Vagina (tissue), 2 donors: ENCODE measurements around the gene ADORA1. TPM values are rescaled to one million over a fixed set of nuclear protein-coding genes. Genes with fewer than 3 reads are reported as not detected.

Experiments used
- DNase-seq, 2 donors: peaks; one replicate each; pipeline ENCODE4 v3.0.0-alpha.2; 2017; ENCODE audit errors: extremely low spot score in 2 of 2
- H3K27ac ChIP-seq: fragments of 200-600 bp; sonication (generic); one replicate; pipeline ENCODE4 v1.5.1; 2019
- H3K27me3 ChIP-seq: fragments of 200-600 bp; sonication (generic); one replicate; pipeline ENCODE4 v1.5.1; 2019
- H3K36me3 ChIP-seq, 2 donors: fragments of 200-600 bp; sonication (generic); one replicate each; pipeline ENCODE4 v1.5.1; 2017 to 2019
- H3K4me1 ChIP-seq: fragments of 200-600 bp; sonication (generic); one replicate; pipeline ENCODE4 v1.5.1; 2019
- H3K4me3 ChIP-seq, 2 donors: fragments of 200-600 bp; sonication (generic); 1 replicate in 1 of 2; 2 replicates in 1 of 2; pipeline ENCODE4 v1.5.1; 2016 to 2019
- H3K9me3 ChIP-seq: fragments of 200-600 bp; sonication (generic); one replicate; pipeline ENCODE4 v1.5.1; 2019
- POLR2A ChIP-seq, 2 donors: fragments of 450-650 bp; IDR thresholded peaks; one replicate each; pipeline ENCODE4 v1.6.1; 2017; ENCODE audit warnings: antibody characterized with exemption in 2 of 2, mild to moderate bottlenecking in 2 of 2, moderate library complexity in 2 of 2
- POLR2AphosphoS5 ChIP-seq, 2 donors: sonication (generic); formaldehyde crosslinking; IDR thresholded peaks; one replicate each; pipeline ENCODE4 v1.9.0; 2017; ENCODE audit warnings: antibody characterized with exemption in 2 of 2, mild to moderate bottlenecking in 2 of 2, low read depth in 1 of 2; ENCODE audit not compliant: insufficient read depth in 1 of 2
- intact Hi-C: fragments of 100-400 bp; cut with DNase I; formaldehyde crosslinking; loops from one replicate; pipeline ENCODE4 v1.15.1; 2023
- total RNA-seq: library from RNA; depleted of rRNA; stranded (reverse); fragments of >200 nt; gene quantifications from one replicate; pipeline ENCODE4 v1.2.3, GENCODE V29; 2016
- TF ChIP-seq, protein P1 (sequence below), 3 experiments: fragments of 450-650 bp in 2 of 3; fragments of 200-600 bp in 1 of 3; sonication (generic) in 1 of 3; IDR thresholded peaks; one replicate each; pipeline ENCODE4 v1.5.1; 2017 to 2019; ENCODE audit warnings: antibody characterized with exemption in 3 of 3, mild to moderate bottlenecking in 2 of 3, moderate library complexity in 2 of 3

The ADORA1 gene
- total RNA-seq, 1 donor from 2014 or later: 5.2 TPM

DNA sequence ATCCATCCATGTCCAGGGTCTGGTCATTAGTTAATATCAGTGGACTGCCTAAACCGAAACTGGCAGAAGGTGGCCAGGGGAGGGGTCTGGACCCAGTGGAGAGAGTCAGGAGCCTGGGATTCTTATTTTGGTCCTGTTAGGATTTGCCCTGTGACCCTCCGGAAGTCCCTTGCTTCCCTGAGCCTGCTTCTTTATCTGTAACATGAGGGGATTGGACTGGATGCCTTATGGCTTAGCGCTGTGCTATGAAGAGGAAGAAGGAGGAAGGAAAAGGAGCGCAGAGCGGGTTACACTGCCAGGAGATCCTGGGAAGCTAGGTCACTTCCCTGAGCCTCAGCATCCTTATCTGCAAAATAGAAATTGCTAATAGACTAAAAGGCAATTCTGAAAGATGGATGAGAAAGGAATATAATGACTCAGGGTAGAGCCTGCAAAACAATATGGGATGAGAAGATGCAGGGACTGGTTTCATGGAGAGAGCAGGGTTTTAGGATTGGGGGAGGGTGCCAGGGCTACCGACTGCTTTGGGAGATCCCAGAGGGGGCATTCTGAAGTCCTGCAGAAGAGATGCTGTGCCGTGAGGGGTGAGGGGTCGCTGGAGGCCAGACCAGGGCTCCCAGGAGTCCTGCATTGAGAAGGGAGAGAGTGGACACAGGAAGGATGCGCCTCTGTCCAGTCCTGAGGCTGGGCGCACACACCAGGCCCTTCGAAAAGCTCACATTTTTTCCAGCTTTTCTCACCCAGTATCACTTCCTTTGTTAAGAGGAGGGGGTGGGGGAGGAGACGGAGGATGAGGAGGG, 460 bp upstream of the ADORA1 start:
- Histone ChIP-seq H3K4me3 (peak overlapping the region; percentile 42 to 56), H3K27ac (peak overlapping the region; percentile 65), H3K9me3 (no peaks in the 10 kb centered on the region), H3K36me3 (no peaks in the 10 kb centered on the region), H3K27me3 (no peaks in the 10 kb centered on the region), H3K4me1 (peaks cover 28% of the 10 kb centered on the region)
- TF ChIP-seq POLR2AphosphoS5 (IDR thresholded peaks at IDR 0.05; ENCODE audit: insufficient read depth in 1 of 2, low read depth in 1 of 2) (no peak), POLR2A (IDR thresholded peaks at IDR 0.05) (no peak)
- TF ChIP-seq, protein P1, sequence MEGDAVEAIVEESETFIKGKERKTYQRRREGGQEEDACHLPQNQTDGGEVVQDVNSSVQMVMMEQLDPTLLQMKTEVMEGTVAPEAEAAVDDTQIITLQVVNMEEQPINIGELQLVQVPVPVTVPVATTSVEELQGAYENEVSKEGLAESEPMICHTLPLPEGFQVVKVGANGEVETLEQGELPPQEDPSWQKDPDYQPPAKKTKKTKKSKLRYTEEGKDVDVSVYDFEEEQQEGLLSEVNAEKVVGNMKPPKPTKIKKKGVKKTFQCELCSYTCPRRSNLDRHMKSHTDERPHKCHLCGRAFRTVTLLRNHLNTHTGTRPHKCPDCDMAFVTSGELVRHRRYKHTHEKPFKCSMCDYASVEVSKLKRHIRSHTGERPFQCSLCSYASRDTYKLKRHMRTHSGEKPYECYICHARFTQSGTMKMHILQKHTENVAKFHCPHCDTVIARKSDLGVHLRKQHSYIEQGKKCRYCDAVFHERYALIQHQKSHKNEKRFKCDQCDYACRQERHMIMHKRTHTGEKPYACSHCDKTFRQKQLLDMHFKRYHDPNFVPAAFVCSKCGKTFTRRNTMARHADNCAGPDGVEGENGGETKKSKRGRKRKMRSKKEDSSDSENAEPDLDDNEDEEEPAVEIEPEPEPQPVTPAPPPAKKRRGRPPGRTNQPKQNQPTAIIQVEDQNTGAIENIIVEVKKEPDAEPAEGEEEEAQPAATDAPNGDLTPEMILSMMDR (IDR thresholded peaks at IDR 0.05): no peak
- intact Hi-C loops: no loop called here
- DNase-seq: peak in 1 of 2 donors; percentile 83

DNA sequence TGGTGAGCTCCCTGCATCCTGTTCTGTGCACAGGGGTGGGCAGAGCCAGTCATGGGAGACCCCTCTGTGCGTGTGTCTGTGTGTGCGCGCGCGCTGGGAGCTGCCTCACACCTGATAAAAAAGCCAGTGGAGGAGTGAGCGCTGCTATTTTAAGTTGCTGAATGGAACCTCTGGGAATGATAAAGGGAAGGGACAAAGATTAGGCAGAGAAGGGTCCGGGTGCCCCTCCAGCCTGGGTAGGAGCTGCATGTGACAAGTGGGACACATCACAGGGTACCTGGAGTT, 847 bp downstream of the ADORA1 start:
- no peaks in the 10 kb centered on the region for H3K36me3 ChIP-seq
- no peaks in the 10 kb centered on the region for H3K27me3 ChIP-seq
- H3K4me1 ChIP-seq: peaks cover 28% of the 10 kb centered on the region
- no peak for TF ChIP-seq POLR2AphosphoS5 (IDR thresholded peaks at IDR 0.05; ENCODE audit: insufficient read depth in 1 of 2, low read depth in 1 of 2)
- H3K4me3 ChIP-seq: peak overlapping the region; percentile 42 to 56
- DNase-seq: no peak
- no peak overlapping the region for H3K27ac ChIP-seq
- intact Hi-C loops: no loop called here
- no peaks in the 10 kb centered on the region for H3K9me3 ChIP-seq

DNA sequence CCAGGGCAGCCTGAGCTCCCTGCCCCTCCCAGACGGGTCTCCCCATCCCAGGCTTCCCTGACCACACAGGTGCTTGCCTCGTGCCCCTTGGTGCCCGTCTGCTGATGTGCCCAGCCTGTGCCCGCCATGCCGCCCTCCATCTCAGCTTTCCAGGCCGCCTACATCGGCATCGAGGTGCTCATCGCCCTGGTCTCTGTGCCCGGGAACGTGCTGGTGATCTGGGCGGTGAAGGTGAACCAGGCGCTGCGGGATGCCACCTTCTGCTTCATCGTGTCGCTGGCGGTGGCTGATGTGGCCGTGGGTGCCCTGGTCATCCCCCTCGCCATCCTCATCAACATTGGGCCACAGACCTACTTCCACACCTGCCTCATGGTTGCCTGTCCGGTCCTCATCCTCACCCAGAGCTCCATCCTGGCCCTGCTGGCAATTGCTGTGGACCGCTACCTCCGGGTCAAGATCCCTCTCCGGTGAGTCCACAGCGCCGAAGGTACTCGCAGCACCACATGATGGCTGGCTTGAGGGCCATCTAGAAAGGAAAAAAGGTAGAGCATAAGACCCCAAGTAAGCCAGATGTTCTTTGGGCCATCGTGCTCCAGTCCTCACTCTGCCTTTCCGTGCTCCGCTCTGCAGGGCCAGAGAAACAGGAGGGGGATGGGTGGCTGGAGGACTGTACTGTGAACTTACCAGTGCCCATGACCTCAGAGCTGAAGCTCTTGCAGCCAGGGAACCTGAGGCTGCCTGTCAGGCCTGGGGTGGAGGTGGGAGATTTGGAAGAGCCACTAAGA, 1.4 kb downstream of the ADORA1 start:
- Histone ChIP-seq H3K27ac (no peak overlapping the region), H3K27me3 (no peaks in the 10 kb centered on the region), H3K36me3 (no peaks in the 10 kb centered on the region), H3K4me3 (peak overlapping the region in 1 of 2 donors; percentile 42), H3K4me1 (peaks cover 28% of the 10 kb centered on the region), H3K9me3 (no peaks in the 10 kb centered on the region)
- TF ChIP-seq, protein P1 (IDR thresholded peaks at IDR 0.05): no peak
- TF ChIP-seq POLR2A (IDR thresholded peaks at IDR 0.05): no peak
- peak in 1 of 2 donors; percentile 83 for DNase-seq
- intact Hi-C loops: no loop called here

DNA sequence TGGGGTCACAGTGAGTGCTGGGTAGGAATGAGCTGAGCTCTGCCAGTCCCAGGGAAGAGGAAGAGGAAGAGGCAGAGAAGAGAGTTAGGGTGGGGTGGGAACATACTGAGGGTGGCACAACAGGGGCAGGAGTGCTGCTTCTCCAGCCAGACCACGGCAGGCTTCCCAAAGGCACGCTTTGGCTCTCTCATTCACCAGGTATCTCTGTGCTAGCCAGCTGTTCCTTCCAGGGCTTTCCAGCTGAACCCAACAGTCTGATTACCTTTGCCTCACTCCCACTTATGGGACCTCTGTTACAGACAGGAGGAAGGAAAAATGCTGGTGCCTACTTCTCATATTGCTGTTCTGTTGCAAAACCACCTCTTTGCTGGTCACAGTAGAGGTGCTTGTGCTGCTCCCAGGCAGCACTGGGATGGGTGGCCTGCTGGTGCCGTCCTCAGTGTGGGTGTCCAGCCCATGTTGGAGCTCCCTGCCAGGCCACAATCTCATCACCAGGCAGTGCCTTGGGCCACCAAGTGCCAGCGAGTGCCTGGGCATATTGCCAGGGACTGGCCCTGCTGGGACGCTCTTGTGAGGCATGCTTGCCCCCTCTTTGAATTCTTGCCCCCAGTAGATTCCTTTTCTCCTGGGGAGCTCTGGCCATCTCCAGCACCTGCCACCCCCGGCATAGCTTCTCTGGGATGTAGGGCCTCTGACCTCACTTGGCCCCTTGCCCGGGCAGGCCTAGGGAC, 2.1 kb downstream of the ADORA1 start:
- Histone ChIP-seq H3K27me3 (no peaks in the 10 kb centered on the region), H3K27ac (no peak overlapping the region), H3K4me1 (peaks cover 28% of the 10 kb centered on the region), H3K36me3 (no peaks in the 10 kb centered on the region), H3K9me3 (no peaks in the 10 kb centered on the region), H3K4me3 (no peak overlapping the region)
- intact Hi-C loops: no loop called here
- TF ChIP-seq, protein P1 (IDR thresholded peaks at IDR 0.05): no peak
- no peak for TF ChIP-seq POLR2AphosphoS5 (IDR thresholded peaks at IDR 0.05; ENCODE audit: insufficient read depth in 1 of 2, low read depth in 1 of 2)
- no peak for TF ChIP-seq POLR2A (IDR thresholded peaks at IDR 0.05)
- DNase-seq: peak in 1 of 2 donors; percentile 79

DNA sequence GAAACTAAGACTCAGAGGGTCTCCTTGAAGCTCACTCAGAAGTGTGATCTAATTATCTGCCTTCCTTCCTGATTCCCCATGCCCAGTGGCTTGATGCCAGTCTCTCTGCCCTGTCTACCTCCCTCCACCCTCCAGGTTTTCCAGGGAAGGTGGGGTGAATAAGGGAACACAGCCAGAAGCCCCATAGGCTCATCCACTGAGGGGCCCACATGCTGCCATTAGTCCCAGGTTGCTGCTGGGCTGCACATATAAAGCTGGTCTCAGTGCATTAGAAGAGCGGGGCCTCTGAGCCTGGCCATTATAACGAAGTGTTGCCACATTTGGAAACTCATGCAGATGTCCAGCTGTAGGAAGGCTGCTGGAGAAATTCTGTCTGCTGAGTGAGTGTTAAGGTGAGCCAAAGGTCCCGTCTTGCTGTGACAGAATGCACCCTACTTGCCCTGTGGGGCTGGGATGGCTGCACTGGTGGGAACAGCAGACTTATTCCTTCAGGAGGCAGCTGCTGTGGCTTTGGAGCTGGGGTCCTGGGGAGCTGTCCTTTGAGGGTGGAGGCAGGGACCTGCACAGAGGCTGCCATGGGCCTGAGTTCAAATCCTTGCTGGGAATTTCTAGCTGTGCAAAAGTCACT, 2.9 kb downstream of the ADORA1 start:
- no peak for DNase-seq
- H3K4me1 ChIP-seq: peaks cover 28% of the 10 kb centered on the region
- intact Hi-C loops: no loop called here

More for the DNA sequence above, 2.9 kb downstream of the ADORA1 start:
- Histone ChIP-seq H3K36me3 (no peaks in the 10 kb centered on the region), H3K27me3 (no peaks in the 10 kb centered on the region), H3K9me3 (no peaks in the 10 kb centered on the region), H3K4me3 (no peak overlapping the region), H3K27ac (no peak overlapping the region)
- TF ChIP-seq POLR2A (IDR thresholded peaks at IDR 0.05): no peak
- no peak for TF ChIP-seq POLR2AphosphoS5 (IDR thresholded peaks at IDR 0.05; ENCODE audit: insufficient read depth in 1 of 2, low read depth in 1 of 2)
- TF ChIP-seq, protein P1 (IDR thresholded peaks at IDR 0.05): no peak
